Measurements from ENCODE around the gene MYO1F. TPM values are rescaled to one million over a fixed set of nuclear protein-coding genes. Genes with fewer than 3 reads are reported as not detected.
A peak's percentile ranks its signal among the peaks of the same experiment; 100 is the strongest.

Gene MYO1F
- total RNA-seq, 2 experiments from 2014 or later = 66.7 to 67.4 TPM

DNA sequence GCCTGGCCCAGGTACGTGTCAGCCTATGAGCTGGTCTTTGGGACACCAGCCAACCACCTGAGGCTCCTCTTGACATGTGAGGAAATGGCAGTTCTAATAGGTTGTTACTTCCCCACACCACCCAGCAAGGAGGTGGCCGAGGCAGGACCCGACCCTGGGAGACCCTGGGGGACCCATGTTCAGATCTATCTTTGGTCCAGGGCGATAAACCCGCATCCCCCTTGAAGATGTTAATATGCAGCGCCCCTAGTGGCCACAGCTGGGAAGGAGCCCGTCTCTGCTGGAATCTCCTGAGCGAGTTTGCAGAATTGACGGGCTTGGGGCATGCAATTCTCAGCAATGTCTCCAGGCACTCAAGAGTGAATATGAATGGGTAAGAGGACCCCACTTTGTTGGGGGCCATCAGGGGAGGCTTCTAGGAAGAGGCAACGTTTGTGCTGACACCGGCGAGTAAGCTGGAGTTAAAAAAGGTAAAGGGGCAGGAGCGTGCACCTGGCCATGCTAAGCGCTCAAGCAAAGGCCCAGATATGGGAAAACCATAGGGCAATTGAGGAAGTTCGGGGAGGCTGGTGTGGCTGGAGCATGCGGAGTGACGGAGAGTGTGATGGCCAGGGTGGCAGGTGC, 1.5 kb upstream of the MYO1F start:
- peak; percentile 91 for TF ChIP-seq CTCF (IDR thresholded peaks at IDR 0.05)
- Histone ChIP-seq H3K4me1 (ENCODE audit: insufficient read depth, low read length) (peaks cover 73% of the 10 kb centered on the region), H3K9me3 (ENCODE audit: control insufficient read depth in 1 of 2, insufficient read depth in 1 of 2, low read length in 2 of 2) (no peaks in the 10 kb centered on the region), H3K27me3 (ENCODE audit: control insufficient read depth in 1 of 2, insufficient read depth in 2 of 2, low read length in 2 of 2) (no peaks in the 10 kb centered on the region), H3K36me3 (ENCODE audit: insufficient read depth, low read length) (no peaks in the 10 kb centered on the region), H3K4me3 (ENCODE audit: low read length) (peak overlapping the region; percentile 8), H3K27ac (ENCODE audit: low read depth in 1 of 2, low read length in 2 of 2) (no peak overlapping the region)
- intact Hi-C loops (cut with DNase I, micrococcal nuclease) = loop anchor here (2.0 to 5.0 kb wide), 5 partner anchors 34 to 166 kb away; partner anchors contain the start of genes ADAMTS10 (in 1 of the 2), MARCHF2 (in 1 of the 2) and ZNF414 (in 1 of the 2)
- Mint-ChIP-seq H3K36me3 (ENCODE audit: low read depth) (peaks cover 3% of the 10 kb centered on the region), H3K4me3 (peak overlapping the region; percentile 62), H3K9me3 (no peaks in the 10 kb centered on the region), H3K27ac (peak overlapping the region; percentile 62), H3K27me3 (no peaks in the 10 kb centered on the region), H3K4me1 (ENCODE audit: low read depth) (peaks cover 46% of the 10 kb centered on the region)
- peak; percentile 71 to 92 (median 80) for DNase-seq
- peak; percentile 51 for ATAC-seq (ENCODE audit: poor library complexity)
- ChIA-PET POLR2A (interaction anchor here (0.7 to 7.0 kb wide), 13 partner anchors 11 to 225 kb away, joined by 3 to 185 read pairs (median 5); partner anchors contain the start of genes HNRNPM, MARCHF2 and ZNF414), CTCF (interaction anchor here (0.6 to 5.0 kb wide), 20 partner anchors 10 to 325 kb away, joined by 3 to 41 read pairs (median 6); partner anchors contain the start of gene ZNF414)

GRCh38 chr19:8577741-8578140, 499 bp upstream of the MYO1F start:
- Mint-ChIP-seq H3K27me3 (no peaks in the 10 kb centered on the region), H3K9me3 (no peaks in the 10 kb centered on the region), H3K4me1 (ENCODE audit: low read depth) (peaks cover 55% of the 10 kb centered on the region), H3K36me3 (ENCODE audit: low read depth) (peaks cover 9% of the 10 kb centered on the region), H3K4me3 (peak overlapping the region; percentile 94), H3K27ac (no peak overlapping the region)
- H3K27ac ChIP-seq (ENCODE audit: low read depth in 1 of 2, low read length in 2 of 2) = peak overlapping the region in 1 of 2 donors; percentile 55
- peak overlapping the region; percentile 66 for H3K4me3 ChIP-seq (ENCODE audit: low read length)
- CTCF ChIA-PET = interaction anchor here (1.0 to 4.7 kb wide), 11 partner anchors 9 to 128 kb away, joined by 3 to 41 read pairs (median 8); partner anchors contain the start of gene ZNF414
- no peak for TF ChIP-seq CTCF (IDR thresholded peaks at IDR 0.05)
- H3K9me3 ChIP-seq (ENCODE audit: control insufficient read depth in 1 of 2, insufficient read depth in 1 of 2, low read length in 2 of 2) = no peaks in the 10 kb centered on the region
- H3K27me3 ChIP-seq (ENCODE audit: control insufficient read depth in 1 of 2, insufficient read depth in 2 of 2, low read length in 2 of 2) = no peaks in the 10 kb centered on the region
- H3K4me1 ChIP-seq (ENCODE audit: insufficient read depth, low read length) = peaks cover 83% of the 10 kb centered on the region
- DNase-seq (no peak), ATAC-seq (ENCODE audit: poor library complexity) (no peak)
- intact Hi-C loops (cut with DNase I, micrococcal nuclease) = loop anchor here (2.0 to 5.0 kb wide), 5 partner anchors 35 to 165 kb away; partner anchors contain the start of genes ADAMTS10 (in 1 of the 2), MARCHF2 (in 1 of the 2) and ZNF414 (in 1 of the 2)
- POLR2A ChIA-PET = interaction anchor here (0.9 to 7.0 kb wide), 8 partner anchors 10 to 224 kb away, joined by 4 to 185 read pairs (median 6); partner anchors contain the start of genes HNRNPM, MARCHF2 and ZNF414
- H3K36me3 ChIP-seq (ENCODE audit: insufficient read depth, low read length) = no peaks in the 10 kb centered on the region

DNA sequence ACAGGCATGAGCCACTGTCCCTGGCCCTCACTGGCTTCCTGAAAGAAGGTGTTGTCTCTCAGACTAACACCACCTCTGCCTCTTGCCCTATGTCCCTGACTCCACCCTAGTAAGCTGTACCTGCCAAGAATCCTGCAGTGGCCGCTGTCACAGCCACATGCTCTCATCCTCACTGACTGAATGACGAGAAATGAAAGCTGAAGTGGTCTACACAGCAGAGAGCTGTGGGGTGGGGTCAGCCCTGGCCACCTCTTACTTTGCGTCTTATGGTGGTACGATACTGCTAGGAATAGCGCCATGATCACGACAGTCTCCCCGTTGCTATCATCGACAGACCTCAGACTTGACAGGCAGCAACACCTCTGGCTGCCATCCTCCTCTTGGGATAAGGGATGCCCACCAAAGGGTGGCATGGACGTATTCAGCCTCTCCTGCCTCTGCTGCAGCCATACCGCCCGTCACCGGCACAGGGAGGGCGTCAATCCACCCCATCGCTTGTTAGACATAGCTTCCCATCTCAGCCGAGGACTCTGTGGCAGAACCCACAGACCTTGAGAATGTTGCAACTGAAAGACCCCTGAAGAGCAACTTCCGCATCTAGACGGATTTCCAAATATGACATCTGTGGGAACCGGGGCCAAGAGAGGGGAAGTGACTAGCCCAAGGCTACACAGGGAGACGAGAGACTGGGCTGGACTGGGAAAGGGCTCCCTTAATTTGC, 809 bp downstream of the MYO1F start:
- H3K27me3 Mint-ChIP-seq = no peaks in the 10 kb centered on the region
- Histone ChIP-seq H3K4me3 (ENCODE audit: low read length) (peak overlapping the region; percentile 66), H3K4me1 (ENCODE audit: insufficient read depth, low read length) (peaks cover 96% of the 10 kb centered on the region), H3K27ac (ENCODE audit: low read depth in 1 of 2, low read length in 2 of 2) (peak overlapping the region; percentile 52 to 63), H3K36me3 (ENCODE audit: insufficient read depth, low read length) (no peaks in the 10 kb centered on the region), H3K9me3 (ENCODE audit: control insufficient read depth in 1 of 2, insufficient read depth in 1 of 2, low read length in 2 of 2) (no peaks in the 10 kb centered on the region), H3K27me3 (ENCODE audit: control insufficient read depth in 1 of 2, insufficient read depth in 2 of 2, low read length in 2 of 2) (no peaks in the 10 kb centered on the region)
- peak; percentile 17 for ATAC-seq (ENCODE audit: poor library complexity)
- H3K27ac Mint-ChIP-seq = peak overlapping the region; percentile 95
- peaks cover 64% of the 10 kb centered on the region for H3K4me1 Mint-ChIP-seq (ENCODE audit: low read depth)
- H3K9me3 Mint-ChIP-seq = no peaks in the 10 kb centered on the region
- CTCF ChIA-PET = interaction anchor here (0.7 to 3.5 kb wide), 5 partner anchors 11 to 143 kb away, joined by 3 to 18 read pairs (median 4); no protein-coding TSS in a partner anchor
- H3K36me3 Mint-ChIP-seq (ENCODE audit: low read depth) = peaks cover 9% of the 10 kb centered on the region
- TF ChIP-seq CTCF (IDR thresholded peaks at IDR 0.05) = no peak
- H3K4me3 Mint-ChIP-seq = peak overlapping the region; percentile 94
- peak in 5 of 14 experiments; percentile 16 to 48 (median 40) for DNase-seq
- intact Hi-C loops (cut with DNase I, micrococcal nuclease) = loop anchor here (5.0 kb wide), 3 partner anchors 36 to 164 kb away; partner anchors contain the start of genes ADAMTS10 (in 1 of the 2) and MARCHF2 (in 1 of the 2)
- POLR2A ChIA-PET = interaction anchor here (0.7 to 7.0 kb wide), 7 partner anchors 9 to 132 kb away, joined by 3 to 185 read pairs (median 6); partner anchors contain the start of genes HNRNPM and ZNF414
